GM21390 (cell line): Measurements from ENCODE around the gene TUBAL3.

Source experiments
- ATAC-seq: cut with Tn5 transposase; IDR thresholded peaks from one replicate; pipeline ENCODE4 v1.9.1; 2021; ENCODE audit not compliant: unreplicated experiment

Gene TUBAL3

DNA sequence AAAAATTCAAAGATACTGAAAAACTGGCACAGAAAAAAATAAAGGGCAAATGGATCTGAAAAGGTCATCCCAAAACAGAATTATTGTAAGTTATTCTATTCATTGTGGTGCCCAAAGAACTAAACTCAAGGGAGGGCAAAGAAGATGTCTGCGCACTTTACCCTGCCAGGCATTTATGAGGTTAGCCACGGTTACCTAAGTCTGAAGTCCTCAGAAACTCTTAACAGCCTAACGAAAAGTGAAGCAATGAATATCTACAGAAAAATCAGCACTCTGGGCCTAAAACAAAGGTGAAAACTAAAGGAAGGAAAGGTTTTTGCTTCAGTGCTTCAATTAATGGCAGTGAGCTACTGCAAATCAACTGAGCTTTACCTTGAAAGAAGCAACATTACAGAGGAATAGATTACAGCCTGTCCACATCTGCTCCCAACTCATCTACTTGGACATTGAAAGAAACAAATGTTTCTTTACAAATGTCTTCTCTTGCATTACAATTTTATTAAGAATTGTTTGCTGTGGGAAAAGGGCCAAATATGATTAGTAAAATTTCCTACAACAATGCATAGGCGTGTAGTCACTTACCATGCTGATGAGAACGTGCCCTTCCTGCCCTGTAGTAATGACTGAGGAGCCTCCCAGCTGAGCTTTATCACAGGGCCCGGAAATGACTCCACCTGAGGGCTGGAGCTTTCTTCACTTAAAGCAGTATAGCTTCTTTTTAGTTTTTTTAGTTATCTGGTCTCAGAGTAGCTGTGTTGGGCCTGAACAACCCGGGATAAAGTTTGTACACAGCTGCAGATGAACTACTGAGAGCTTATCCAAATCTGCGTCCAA, at the start of gene TUBAL3:
Gene TUBAL3 (minus strand): TSS at position 621 of the 834 bp plus-strand sequence. CDS start 36 bp downstream, at position 585.
- ATAC-seq, result no peak

DNA sequence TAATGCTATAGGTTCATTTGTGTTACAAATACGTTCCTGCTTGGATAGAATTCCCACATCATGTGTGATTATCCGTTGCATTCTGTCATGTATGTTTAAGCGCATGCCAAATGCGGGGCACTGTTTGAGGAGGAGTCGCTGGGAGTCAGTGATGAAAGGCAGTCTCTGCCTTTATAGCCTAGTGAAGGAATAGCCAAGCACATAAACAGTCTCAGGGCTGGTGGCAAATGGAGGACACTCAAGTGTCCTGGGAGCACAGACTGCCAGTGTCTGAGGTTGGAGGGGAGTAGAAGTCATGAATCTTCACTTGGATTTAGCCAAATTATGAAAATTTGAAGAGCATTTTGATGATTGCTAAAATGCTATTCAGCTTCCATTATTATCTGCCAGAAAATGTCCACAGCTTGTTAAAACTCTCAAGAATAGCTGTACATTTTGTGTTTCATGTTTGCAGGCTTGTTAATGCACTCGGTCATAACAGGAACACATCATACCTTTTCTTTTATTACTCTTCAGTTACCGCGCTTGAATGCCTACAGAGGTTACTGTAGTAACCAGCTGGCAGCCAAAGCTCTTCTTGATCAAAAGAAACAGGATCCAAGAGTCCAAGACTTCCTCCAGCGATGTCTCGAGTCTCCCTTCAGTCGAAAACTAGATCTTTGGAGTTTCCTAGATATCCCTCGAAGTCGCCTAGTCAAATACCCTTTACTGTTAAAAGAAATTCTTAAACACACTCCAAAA, 49.3 kb upstream of the TUBAL3 start:
- ATAC-seq, result no peak

DNA sequence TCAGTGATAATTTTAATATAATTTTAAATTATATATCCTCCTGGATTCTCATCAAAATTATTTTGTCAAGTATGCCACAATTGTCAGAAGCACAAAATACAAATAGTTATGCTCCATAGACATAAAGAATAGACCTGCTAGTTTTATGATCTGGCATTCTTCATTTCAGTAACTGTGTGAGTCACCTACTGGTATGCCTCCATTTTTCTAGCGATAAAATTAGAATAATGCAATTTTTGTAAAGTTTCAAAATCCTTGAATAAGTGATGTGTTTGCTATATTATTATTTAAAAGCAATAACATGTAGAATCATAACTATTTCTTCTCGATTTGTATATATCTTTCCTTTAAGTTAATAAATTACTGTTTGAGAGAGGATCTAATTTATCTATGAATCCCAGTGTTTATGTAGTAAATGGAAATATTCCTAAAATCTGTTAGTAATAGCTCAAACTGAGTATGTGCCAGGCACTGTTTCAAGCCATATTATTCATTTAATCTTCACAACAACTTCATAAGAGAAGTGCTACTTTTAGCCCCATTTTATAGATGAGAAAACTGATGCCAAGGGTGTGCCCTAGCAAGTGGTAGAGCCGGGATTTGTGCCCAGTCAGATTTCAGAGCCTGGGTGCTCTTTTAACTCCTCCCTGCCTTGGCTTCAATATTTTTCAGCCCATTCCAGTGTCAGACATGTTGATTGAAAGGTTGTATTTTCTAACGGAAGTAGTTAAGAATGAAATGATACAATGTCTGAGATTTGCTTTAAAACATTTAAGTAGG, 46.2 kb upstream of the TUBAL3 start:
- ATAC-seq, result no peak

DNA sequence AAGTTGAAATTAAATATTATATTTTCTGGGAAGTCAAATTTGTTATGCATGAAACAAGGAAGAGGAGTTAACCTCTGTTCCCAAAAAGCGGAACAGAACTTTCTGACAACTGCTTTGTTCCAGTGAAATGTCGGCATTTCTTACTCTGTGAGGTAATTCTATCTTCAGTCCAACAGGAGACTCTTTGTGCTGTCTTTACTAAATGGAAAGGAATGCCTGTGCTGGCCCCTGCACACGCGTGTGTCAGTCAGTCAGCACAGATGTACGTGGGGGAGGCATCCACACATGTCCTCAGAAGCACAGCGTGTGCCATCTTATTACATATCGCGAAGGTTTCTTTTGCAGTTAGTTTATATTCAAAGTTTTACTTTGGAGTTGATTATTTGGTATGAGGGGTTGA, 45.2 kb upstream of the TUBAL3 start:
- ATAC-seq, result no peak

DNA sequence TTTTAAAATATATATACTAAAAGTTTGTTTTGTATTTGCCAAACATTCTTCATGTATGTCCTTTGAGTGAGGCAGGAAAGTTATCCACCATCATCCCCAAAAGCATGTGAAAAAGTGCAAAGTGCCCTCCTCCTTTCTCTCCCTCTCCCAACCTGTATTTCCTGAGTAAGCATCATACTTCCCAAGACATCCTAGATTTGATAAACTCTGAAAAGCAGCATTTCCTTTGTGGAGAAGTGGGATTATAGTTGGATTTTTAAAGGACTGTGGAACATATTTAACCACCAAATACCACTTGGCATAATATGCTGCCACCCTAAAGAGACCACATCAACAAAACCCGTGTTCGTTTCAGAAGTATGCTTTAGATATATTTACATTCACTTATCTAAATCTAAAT, 44.6 kb upstream of the TUBAL3 start:
- ATAC-seq, result no peak

DNA sequence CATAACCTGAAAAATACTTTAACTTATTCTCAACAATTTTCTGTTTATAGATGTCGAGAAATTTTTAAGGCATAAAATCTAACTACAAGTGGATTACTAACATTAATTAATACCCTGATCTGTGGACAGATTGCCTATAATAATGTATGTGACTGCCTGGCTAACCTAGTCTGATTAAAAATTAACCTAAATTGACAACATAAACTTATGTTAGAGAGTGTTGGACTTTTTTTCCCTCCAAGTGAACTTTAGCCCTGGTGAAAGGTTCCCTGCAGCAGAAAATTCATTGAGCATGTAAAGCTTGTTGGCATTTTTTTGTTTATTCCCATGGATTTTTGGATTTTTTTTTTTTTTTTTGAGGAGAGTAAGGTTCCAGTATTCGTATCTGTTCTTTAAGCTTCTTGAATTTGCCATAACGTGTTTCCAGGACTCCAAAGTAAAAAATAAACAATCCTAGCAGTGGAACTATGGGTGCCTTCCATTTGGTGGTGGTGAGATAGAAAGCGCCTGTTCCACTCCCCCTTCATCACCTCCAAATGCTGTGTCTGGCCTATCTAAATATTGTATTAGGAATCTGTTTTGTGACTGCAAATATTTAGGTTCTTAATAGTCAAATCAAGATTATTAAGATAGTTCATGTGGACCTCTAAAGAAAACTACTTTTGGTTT, 43.8 kb upstream of the TUBAL3 start:
- ATAC-seq, result no peak

DNA sequence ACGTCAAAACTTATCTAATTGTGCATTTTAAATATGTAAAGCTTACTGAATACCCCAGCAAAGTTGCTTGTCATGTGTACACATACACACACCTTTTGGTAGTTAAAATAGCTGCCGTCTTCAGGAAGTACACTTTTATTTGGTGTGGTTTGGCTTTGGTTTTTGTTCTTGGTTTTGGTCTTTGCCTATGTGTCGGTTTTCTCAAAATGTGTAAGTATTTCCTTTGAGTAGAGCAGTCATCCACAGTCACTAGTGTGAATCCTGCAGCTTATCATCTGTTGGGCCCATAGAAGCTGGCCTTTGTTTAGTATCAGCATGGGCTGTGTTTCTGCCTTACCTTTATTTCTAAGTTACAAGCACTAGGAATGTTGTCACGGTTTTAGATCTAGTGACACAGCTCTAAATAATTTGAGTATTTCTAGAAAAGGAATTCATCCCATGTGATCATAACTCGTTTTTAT, 43.0 kb upstream of the TUBAL3 start:
- ATAC-seq, result peak; percentile 59

DNA sequence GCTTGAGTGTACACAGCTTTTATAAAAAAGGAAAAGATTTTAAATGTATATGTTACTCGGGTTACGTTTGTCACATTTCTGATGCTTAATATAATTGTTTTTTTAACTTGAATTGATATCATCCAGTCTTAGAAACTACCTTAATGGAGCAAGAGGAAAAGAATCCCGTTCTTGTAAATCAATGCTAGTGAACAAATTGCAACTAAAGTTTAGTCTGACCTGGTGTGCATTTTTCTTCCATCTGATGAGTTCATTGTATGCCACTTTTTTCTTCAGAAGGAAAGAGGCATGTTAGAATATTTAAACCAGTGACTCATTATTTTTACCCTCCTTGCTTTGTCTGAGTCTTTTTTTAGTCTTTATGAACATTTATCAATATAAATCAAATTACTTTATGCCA, 42.4 kb upstream of the TUBAL3 start:
- no peak for ATAC-seq

DNA sequence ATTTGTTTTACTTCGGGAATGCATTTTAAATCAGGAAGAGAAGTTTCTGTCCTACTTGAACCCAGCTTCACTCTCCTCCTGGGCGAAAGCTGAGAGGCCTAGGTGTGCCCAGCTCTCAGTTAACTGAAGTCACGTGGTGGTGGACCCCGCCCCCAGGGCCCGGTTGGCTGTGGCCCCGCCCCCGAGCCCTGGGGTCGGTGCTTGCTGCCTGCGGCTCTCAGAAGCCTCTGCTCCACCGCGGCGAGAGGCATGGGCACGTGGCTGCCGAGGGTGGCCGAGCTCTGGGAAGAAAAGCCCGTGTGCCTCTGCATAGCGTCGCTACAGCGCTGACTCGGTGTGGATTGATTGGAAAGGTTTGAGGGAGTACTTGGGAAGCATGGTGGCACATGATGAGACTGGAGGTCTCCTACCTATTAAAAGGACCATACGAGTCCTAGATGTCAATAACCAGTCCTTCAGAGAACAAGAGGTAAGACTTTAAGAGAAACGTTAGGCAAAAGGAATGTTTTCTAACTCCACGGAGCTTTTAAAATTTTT, 41.8 kb upstream of the TUBAL3 start:
- peak; percentile 39 for ATAC-seq

DNA sequence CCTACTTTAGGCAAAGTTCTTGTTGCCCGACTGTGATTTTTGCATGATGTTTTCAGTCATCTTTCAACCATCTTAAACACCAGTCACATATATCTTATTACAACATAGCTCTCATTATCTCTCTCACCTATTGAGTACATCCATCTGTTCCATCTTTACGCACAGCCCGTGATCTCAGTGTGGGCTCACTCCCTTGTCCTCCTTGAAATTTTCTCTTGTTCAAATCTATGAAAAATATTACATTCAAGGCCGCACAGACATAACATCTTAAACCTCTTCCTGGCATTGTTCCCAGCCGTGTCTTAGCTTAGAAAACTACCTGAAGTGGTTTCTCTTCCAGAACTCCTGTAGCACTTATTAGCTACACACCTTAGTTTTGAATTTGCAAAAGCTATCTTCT, 40.4 kb upstream of the TUBAL3 start:
- no peak for ATAC-seq

DNA sequence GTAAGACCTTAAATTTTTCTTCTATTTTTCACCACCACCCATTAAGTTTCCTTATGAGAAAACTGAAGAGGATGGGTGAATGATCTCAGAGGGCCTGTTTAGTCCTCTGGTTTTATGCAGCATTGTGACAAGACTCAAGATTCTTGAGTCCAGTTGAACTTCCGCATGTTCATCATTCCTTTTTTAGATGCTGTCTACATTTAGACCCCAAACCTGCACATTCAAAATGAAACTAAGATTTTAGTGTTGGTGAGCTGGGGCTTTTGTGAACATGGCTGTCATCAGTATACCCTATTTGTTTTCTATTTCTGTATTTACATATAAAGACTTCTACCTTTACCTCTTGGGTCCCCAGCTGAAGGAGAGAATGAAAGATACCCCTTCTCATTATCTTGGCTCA, 38.8 kb upstream of the TUBAL3 start:
- ATAC-seq, result peak; percentile 71

DNA sequence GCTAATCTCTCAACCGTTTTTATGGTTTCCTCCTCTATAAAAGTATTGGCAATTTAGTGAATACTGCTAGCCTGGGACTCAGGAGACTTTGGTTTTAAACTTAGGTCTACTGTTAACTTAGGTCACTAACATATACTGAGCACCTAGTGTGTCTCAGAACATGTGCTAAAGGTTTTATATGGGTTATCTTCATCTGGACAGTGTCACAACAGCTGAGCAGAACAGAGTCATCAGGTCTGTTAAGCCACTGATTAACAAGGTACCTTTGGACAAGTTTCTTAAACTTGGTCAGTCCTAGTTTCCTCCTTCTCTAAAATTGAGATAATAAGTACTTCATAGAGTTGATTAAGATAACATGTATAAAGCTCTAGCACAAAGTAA, 38.4 kb upstream of the TUBAL3 start:
- peak; percentile 29 for ATAC-seq

DNA sequence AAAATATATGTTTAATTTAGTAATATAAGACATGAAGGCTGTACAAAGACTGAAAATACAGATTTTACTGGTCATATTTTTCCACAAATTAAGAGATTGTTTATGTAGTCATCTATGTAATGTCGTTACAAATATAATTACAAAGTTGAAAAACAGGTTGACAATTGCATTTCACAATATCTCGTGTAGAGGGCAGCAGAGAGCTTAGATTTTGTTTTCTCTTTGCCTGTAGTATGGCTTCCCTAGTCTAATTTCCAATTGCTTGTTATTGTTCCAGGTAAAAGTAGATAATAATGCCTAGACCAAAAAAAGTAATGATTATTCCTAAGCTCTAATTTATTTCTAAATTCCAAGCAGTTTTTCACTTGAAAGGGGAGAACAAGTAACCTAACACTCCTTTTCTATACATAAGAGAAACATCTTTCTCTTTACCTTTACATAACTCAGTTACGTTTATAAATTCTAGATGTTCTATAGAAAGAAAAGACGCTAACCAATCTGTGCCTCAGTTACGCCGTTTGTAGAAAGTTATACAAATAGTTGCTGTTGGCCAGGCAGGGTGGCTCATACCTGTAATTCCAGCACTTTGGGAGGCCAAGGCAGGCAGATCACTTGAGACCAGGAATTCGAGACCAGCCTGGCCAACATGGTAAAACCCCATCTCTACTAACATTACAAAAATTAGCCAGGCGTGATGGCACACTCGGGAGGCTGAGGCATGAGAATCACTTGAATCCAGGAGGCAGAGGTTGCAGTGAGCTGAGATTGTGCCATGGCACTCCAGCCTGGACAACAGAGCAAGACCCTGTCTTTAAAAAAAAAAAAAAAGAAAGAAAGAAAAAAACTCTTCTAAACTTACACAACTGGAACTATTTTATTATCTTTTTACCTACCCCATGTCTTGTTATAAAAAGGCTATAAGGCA, 37.7 kb upstream of the TUBAL3 start:
- no peak for ATAC-seq

DNA sequence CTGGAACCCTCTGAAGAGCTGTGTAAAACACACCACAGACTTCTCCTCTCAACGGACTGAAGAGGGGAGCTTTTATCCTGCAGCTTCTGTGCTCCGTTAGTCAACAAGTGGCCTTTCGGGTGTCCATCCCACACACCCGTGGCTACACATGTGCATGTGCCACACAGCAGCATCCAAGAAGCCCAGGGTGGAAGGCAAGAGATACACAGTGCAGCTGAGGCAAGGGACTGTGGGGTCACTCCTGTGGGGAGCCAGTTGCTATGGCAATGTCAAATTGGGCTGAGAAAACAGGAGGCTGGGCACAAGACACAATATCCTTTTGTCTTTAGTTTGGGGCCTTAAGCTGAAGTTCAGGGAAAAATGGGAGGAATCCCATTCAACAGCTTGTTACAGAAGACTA, 36.5 kb upstream of the TUBAL3 start:
- ATAC-seq, result no peak

DNA sequence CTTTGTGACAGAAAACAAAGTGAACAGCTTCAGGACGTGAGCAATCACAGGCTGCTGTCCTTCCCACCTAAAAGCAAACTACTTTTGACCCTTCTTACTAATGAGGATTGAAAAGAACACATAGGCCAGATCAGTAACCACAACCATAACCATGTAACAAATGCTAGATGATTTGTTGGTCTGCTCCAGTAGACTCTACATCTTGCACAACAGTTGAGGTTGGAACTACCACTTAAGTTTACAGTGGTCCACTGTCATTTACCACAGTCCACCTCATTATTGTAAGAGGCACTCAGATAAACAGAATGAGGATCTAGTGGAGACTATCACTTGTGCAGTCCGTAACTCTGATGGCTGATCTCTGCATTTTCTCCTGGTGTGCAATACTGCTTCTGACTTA, 35.6 kb upstream of the TUBAL3 start:
- no peak for ATAC-seq

DNA sequence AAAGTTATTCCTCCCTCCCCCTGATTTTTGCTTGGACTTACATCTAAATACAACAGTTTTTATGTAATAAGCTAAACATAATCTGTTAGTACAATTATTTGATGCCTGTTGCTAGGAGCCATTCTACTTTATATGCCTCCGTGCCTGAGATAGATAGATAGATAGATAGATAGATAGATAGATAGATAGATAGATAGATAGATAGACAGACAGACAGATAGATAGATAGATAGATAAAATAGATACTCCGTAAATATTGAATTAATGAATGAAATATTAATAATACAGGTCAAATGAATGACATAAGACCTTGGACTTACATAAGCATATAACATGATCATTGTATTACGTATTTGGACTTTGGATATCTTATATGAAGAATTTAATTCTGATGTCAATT, 30.7 kb upstream of the TUBAL3 start:
- ATAC-seq, result no peak

DNA sequence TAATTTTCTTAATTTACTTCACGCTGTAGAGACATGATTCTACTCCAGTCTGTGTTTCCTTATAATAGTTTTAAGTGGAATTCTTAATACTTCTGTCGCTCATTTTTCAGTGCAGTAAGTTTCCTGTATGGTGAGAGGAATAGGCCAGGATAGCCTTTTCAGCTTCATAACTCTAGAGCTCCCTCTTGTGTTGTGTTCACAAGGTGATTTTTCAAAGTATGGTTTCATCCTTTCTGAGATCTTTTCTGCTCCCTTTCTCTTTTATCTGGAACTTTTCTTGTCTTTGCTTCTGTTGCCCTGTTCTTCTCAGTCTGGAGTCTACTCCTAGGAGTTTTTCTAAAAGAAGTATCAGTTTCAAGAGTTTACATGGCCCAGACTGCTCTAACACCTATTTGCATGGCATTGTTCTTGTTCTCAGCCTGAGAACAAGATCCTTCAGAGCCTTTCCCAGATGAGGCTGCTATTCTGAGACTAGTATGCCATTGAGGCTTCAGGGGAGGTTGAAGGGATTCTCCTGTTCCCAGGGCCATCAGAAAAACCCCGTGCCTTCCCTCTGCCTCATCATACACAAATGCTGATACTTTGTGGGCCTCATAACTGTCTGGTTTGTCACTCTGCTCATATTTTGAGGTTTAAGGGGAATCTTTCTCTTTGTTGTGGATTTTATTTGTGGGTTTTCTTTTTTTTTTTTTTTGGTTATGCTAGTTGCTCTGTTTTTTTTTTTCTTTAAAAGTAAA, 29.6 kb upstream of the TUBAL3 start:
- peak; percentile 45 for ATAC-seq

DNA sequence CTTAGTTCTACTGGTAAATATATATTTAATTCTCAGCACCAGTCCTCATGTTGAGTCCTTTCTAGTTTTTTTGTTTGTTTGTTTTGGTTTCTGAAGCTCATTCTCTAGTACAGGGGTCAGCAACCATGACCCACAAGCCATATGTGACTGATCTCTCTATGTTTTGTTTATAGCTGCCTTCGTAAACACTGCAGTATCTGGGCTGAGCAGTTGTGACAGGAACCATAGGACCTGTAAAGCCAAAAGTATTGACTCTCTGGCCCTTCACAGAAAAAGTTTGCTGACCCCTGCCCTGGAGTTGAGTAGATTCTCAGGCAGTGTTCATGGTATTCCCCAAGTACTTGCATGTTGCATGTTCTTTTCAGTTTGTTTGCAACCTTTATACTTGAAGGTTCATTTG, 28.6 kb upstream of the TUBAL3 start:
- no peak for ATAC-seq

DNA sequence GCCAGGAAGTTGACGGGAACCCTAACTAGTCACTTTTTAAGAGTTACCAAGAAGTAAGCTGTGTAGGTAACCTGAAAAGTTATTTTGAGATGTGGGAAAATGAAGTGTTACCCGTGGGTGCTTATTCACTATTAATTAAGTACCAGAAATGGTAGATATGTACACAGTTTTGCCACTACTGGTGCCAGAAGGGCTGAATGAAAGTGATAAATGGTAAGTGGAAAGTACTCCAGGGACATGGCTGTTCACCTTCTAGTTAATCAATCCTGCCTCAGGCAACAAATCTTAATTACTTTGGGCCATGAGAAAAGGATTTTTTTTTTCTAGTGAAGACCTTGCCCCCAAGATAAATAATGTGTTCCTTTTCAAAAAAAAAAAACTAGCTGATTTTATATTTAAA, 23.5 kb upstream of the TUBAL3 start:
- ATAC-seq, result no peak
